Natural killer cell (primary cell): ENCODE data around the gene SCN10A. TPM values are rescaled to one million over a fixed set of nuclear protein-coding genes. Genes with fewer than 3 reads are reported as not detected.
A peak's percentile ranks its signal among the peaks of the same experiment; 100 is the strongest.

Experiments used
- ATAC-seq, 3 donors: fragments of 150-1000 bp in 2 of 3; fragments of 200-7000 bp in 1 of 3; cut with Tn5 transposase; 1 replicate in 1 of 3; 2 replicates in 2 of 3; pipeline ENCODE4 v1.10.0; 2021; ENCODE audit warnings: mild to moderate bottlenecking in 2 of 3, moderate library complexity in 2 of 3
- DNase-seq, 2 donors: peaks; one replicate each; pipeline versions ENCODE4 v3.0.0 to v3.0.0-alpha.2; 2013 to 2021; ENCODE audit warnings: mixed read lengths in 1 of 2
- H3K27ac ChIP-seq: one replicate; pipeline ENCODE4 v1.5.1; 2013; ENCODE audit warnings: mild to moderate bottlenecking, low read length
- H3K27me3 ChIP-seq: one replicate; pipeline ENCODE4 v1.6.1; 2013; ENCODE audit warnings: low read length; ENCODE audit not compliant: control insufficient read depth, insufficient read depth
- H3K36me3 ChIP-seq: one replicate; pipeline ENCODE4 v1.6.1; 2013; ENCODE audit warnings: low read length; ENCODE audit not compliant: control insufficient read depth, insufficient read depth
- H3K4me1 ChIP-seq: one replicate; pipeline ENCODE4 v1.6.1; 2013; ENCODE audit warnings: low read length; ENCODE audit not compliant: control insufficient read depth, insufficient read depth
- H3K4me3 ChIP-seq: one replicate; pipeline ENCODE4 v1.5.1; 2013; ENCODE audit warnings: low read length
- H3K9me3 ChIP-seq: one replicate; pipeline ENCODE4 v1.6.1; 2013; ENCODE audit warnings: low read length; ENCODE audit not compliant: control insufficient read depth, insufficient read depth
- H3K27ac Mint-ChIP-seq, 2 donors: one replicate each; pipeline ENCODE4 v1.8.0; 2022; ENCODE audit warnings: mild to moderate bottlenecking in 2 of 2, mixed read lengths in 2 of 2, moderate library complexity in 1 of 2
- H3K27me3 Mint-ChIP-seq, 2 donors: one replicate each; pipeline ENCODE4 v1.8.0; 2022; ENCODE audit warnings: low read depth in 2 of 2, mixed read lengths in 2 of 2
- H3K36me3 Mint-ChIP-seq: one replicate; pipeline ENCODE4 v1.8.0; 2022; ENCODE audit warnings: mixed read lengths
- H3K4me1 Mint-ChIP-seq, 2 donors: one replicate each; pipeline ENCODE4 v1.8.0; 2022; ENCODE audit warnings: mixed read lengths in 2 of 2
- H3K4me3 Mint-ChIP-seq: one replicate; pipeline ENCODE4 v1.8.0; 2022; ENCODE audit warnings: mild to moderate bottlenecking, moderate library complexity, mixed read lengths
- H3K9me3 Mint-ChIP-seq, 2 donors: one replicate each; pipeline ENCODE4 v1.8.0; 2022; ENCODE audit warnings: mixed read lengths in 2 of 2
- CTCF ChIP-seq: fragments of 200-600 bp; IDR thresholded peaks from one replicate; pipeline ENCODE4 v1.8.0; 2022; ENCODE audit warnings: antibody characterized with exemption
- WGBS: methylation state at CpG from one replicate; pipeline ENCODE4 v1.1.7; 2013; ENCODE audit warnings: missing lambda C conversion rate; ENCODE audit not compliant: insufficient coverage; 5-methylcytosine and 5-hydroxymethylcytosine counted together
- intact Hi-C: fragments of 100-400 bp; cut with micrococcal nuclease; formaldehyde crosslinking; loops from one replicate; pipeline ENCODE4 v1.14.2; 2022
- total RNA-seq, 4 donors: library from RNA; stranded (reverse); fragments of 120-200 nt in 1 of 4; gene quantifications; one replicate each; pipeline versions ENCODE4 v1.2.3 to v1.2.4, GENCODE V29; 2013 to 2022

SCN10A gene
- total RNA-seq, 3 donors from 2014 or later (not counting 1 experiment from before 2014, with no cell fraction given), result not detected

- Histone ChIP-seq H3K4me1 (peaks cover 4% of the 10 kb centered on the region), H3K27me3 (no peaks in the 10 kb centered on the region), H3K4me3 (no peak overlapping the region), H3K27ac (no peak overlapping the region), H3K9me3 (no peaks in the 10 kb centered on the region), H3K36me3 (no peaks in the 10 kb centered on the region)
- H3K27me3 Mint-ChIP-seq, result peaks cover 24 to 29% of the 10 kb centered on the region in 2 donors
- DNase-seq (peak in 1 of 2 donors; percentile 64), ATAC-seq (no peak)
- peaks cover 0 to 4% of the 10 kb centered on the region in 2 donors for H3K4me1 Mint-ChIP-seq
- no peaks in the 10 kb centered on the region for H3K36me3 Mint-ChIP-seq
- 8% methylated on average over 6 of the region's 7 CpGs for WGBS
- H3K9me3 Mint-ChIP-seq, result peaks cover under 1 to 1% of the 10 kb centered on the region in 2 donors
- H3K27ac Mint-ChIP-seq, result no peak overlapping the region
- no peak overlapping the region for H3K4me3 Mint-ChIP-seq
- intact Hi-C loops, result loop anchor here (10.0 kb wide), 1 partner anchor 161 kb away; the partner anchor contains the start of gene EXOG
- no peak for TF ChIP-seq CTCF
These were observed 160.2 kb downstream of the SCN10A start for GRCh38 chr3:38655708-38656300.

GRCh38 chr3:38653685-38654537, 162.1 kb downstream of the SCN10A start:
- DNase-seq (no peak), ATAC-seq (no peak)
- Histone ChIP-seq H3K9me3 (no peaks in the 10 kb centered on the region), H3K4me3 (no peak overlapping the region), H3K27me3 (peaks cover 3% of the 10 kb centered on the region), H3K36me3 (no peaks in the 10 kb centered on the region), H3K4me1 (peaks cover 14% of the 10 kb centered on the region), H3K27ac (no peak overlapping the region)
- Mint-ChIP-seq H3K9me3 (no peaks in the 10 kb centered on the region), H3K4me1 (peaks cover 0 to 4% of the 10 kb centered on the region in 2 donors), H3K27me3 (peaks cover 24 to 29% of the 10 kb centered on the region in 2 donors), H3K4me3 (no peak overlapping the region), H3K36me3 (no peaks in the 10 kb centered on the region), H3K27ac (no peak overlapping the region)
- intact Hi-C loops, result loop anchor here (10.0 kb wide), 1 partner anchor 159 kb away; the partner anchor contains the start of gene EXOG
- 85% methylated on average over 7 of the region's 7 CpGs for WGBS
- no peak for TF ChIP-seq CTCF

GRCh38 chr3:38652934-38653333, 163.1 kb downstream of the SCN10A start:
- no CpG with 5 or more reads among the region's 1 CpG for WGBS
- Histone ChIP-seq H3K36me3 (no peaks in the 10 kb centered on the region), H3K27me3 (peaks cover 10% of the 10 kb centered on the region), H3K9me3 (no peaks in the 10 kb centered on the region), H3K4me1 (peaks cover 20% of the 10 kb centered on the region), H3K4me3 (no peak overlapping the region), H3K27ac (no peak overlapping the region)
- Mint-ChIP-seq H3K27ac (no peak overlapping the region), H3K9me3 (no peaks in the 10 kb centered on the region), H3K36me3 (no peaks in the 10 kb centered on the region), H3K27me3 (peaks cover 27 to 29% of the 10 kb centered on the region in 2 donors), H3K4me1 (peaks cover 0 to 9% of the 10 kb centered on the region in 2 donors), H3K4me3 (no peak overlapping the region)
- no peak for TF ChIP-seq CTCF
- no peak for DNase-seq
- ATAC-seq, result no peak
- intact Hi-C loops, result loop anchor here (10.0 kb wide), 1 partner anchor 158 kb away; the partner anchor contains the start of gene EXOG
